CD14-positive monocyte (primary cell): ENCODE results near the gene NRG3. TPM values are rescaled to one million over a fixed set of nuclear protein-coding genes. Genes with fewer than 3 reads are reported as not detected.

Experiments
- DNase-seq, 3 donors: peaks; one replicate each; pipeline ENCODE4 v3.0.0-alpha.2; 2011 to 2022
- H2AFZ ChIP-seq: 2 replicates; pipeline ENCODE4 v1.6.0; 2012; ENCODE audit warnings: mild to moderate bottlenecking, low read depth, low read length, inconsistent platforms; ENCODE audit not compliant: insufficient read depth, poor library complexity, severe bottlenecking
- H3K27ac ChIP-seq, 2 donors: 1 replicate in 1 of 2; 2 replicates in 1 of 2; pipeline ENCODE4 v1.5.1; 2012 to 2013; ENCODE audit warnings: low read length in 2 of 2, control low read depth in 1 of 2, inconsistent platforms in 1 of 2, low read depth in 1 of 2, mild to moderate bottlenecking in 1 of 2
- H3K27me3 ChIP-seq, 2 donors: one replicate each; pipeline versions ENCODE4 v1.6.0 to v1.6.1; 2011 to 2013; ENCODE audit warnings: low read length in 2 of 2; ENCODE audit not compliant: control insufficient read depth in 2 of 2, insufficient read depth in 2 of 2
- H3K36me3 ChIP-seq, 2 donors: replicated peaks in 1 of 2; 1 replicate in 1 of 2; 2 replicates in 1 of 2; pipeline versions ENCODE4 v1.5.1 to v1.6.1; 2012 to 2013; ENCODE audit warnings: low read length in 2 of 2, control low read depth in 1 of 2, inconsistent platforms in 1 of 2, mild to moderate bottlenecking in 1 of 2; ENCODE audit not compliant: insufficient read depth in 2 of 2, control insufficient read depth in 1 of 2
- H3K4me1 ChIP-seq, 2 donors: 1 replicate in 1 of 2; 2 replicates in 1 of 2; pipeline versions ENCODE4 v1.5.1 to v1.6.1; 2012 to 2013; ENCODE audit warnings: low read length in 2 of 2, control low read depth in 1 of 2, inconsistent platforms in 1 of 2, mild to moderate bottlenecking in 1 of 2, moderate library complexity in 1 of 2; ENCODE audit not compliant: insufficient read depth in 2 of 2, control insufficient read depth in 1 of 2
- H3K4me2 ChIP-seq: replicated peaks from 2 replicates; pipeline ENCODE3; 2012; ENCODE audit warnings: low read length, moderate library complexity, mild to moderate bottlenecking; ENCODE audit not compliant: poor library complexity, severe bottlenecking; ENCODE audit errors: extremely low read depth
- H3K4me3 ChIP-seq, 3 experiments: fragments of 200-600 bp in 1 of 3; sonication (generic) in 1 of 3; replicated peaks in 1 of 3; 1 replicate in 2 of 3; 2 replicates in 1 of 3; pipeline ENCODE4 v1.5.1; 2011 to 2013; ENCODE audit warnings: low read length in 3 of 3, mild to moderate bottlenecking in 3 of 3, control low read depth in 2 of 3, low read depth in 2 of 3, inconsistent platforms in 1 of 3, moderate library complexity in 1 of 3
- H3K79me2 ChIP-seq: 2 replicates; pipeline ENCODE4 v1.6.0; 2012; ENCODE audit warnings: mild to moderate bottlenecking, control low read depth, inconsistent platforms, low read length, moderate library complexity; ENCODE audit not compliant: insufficient read depth
- H3K9ac ChIP-seq: 2 replicates; pipeline ENCODE4 v1.6.0; 2017; ENCODE audit warnings: low read length, mild to moderate bottlenecking; ENCODE audit not compliant: insufficient read depth, poor library complexity, severe bottlenecking
- H3K9me3 ChIP-seq, 2 donors: replicated peaks in 1 of 2; 1 replicate in 1 of 2; 2 replicates in 1 of 2; pipeline versions ENCODE4 v1.5.1 to v1.6.1; 2012 to 2013; ENCODE audit warnings: low read length in 2 of 2, control low read depth in 1 of 2; ENCODE audit not compliant: control insufficient read depth in 1 of 2, insufficient read depth in 1 of 2
- H4K20me1 ChIP-seq: 2 replicates; pipeline ENCODE4 v1.6.0; 2012; ENCODE audit warnings: mild to moderate bottlenecking, low read length, control low read depth, moderate library complexity; ENCODE audit not compliant: insufficient read depth
- H3K27ac Mint-ChIP-seq, 7 donors: one replicate each; pipeline ENCODE4 v1.8.0; 2020; ENCODE audit warnings: mild to moderate bottlenecking in 7 of 7, mixed read lengths in 7 of 7, moderate library complexity in 6 of 7, inconsistent platforms in 2 of 7
- H3K27me3 Mint-ChIP-seq, 3 donors: one replicate each; pipeline ENCODE4 v1.8.0; 2021 to 2022; ENCODE audit warnings: low read depth in 3 of 3, mild to moderate bottlenecking in 3 of 3, mixed read lengths in 3 of 3, moderate library complexity in 3 of 3, inconsistent platforms in 1 of 3
- H3K36me3 Mint-ChIP-seq, 2 donors: one replicate each; pipeline ENCODE4 v1.8.0; 2020; ENCODE audit warnings: mixed read lengths in 2 of 2, inconsistent platforms in 1 of 2, mild to moderate bottlenecking in 1 of 2
- H3K4me1 Mint-ChIP-seq: one replicate; pipeline ENCODE4 v1.8.0; 2020; ENCODE audit warnings: mild to moderate bottlenecking, mixed read lengths
- H3K4me3 Mint-ChIP-seq, 2 donors: one replicate each; pipeline ENCODE4 v1.8.0; 2020; ENCODE audit warnings: mild to moderate bottlenecking in 2 of 2, mixed read lengths in 2 of 2, moderate library complexity in 1 of 2
- H3K9me3 Mint-ChIP-seq, 7 donors: one replicate each; pipeline ENCODE4 v1.8.0; 2020 to 2022; ENCODE audit warnings: mixed read lengths in 7 of 7, mild to moderate bottlenecking in 6 of 7, moderate library complexity in 6 of 7, inconsistent platforms in 2 of 7
- CTCF ChIP-seq: fragments of 200-600 bp; IDR thresholded peaks from one replicate; pipeline ENCODE4 v1.8.0; 2022; ENCODE audit warnings: antibody characterized with exemption, mild to moderate bottlenecking
- WGBS: methylation state at CpG from one replicate; pipeline ENCODE4 v1.1.5; 2013; ENCODE audit warnings: missing lambda C conversion rate; ENCODE audit not compliant: insufficient coverage; 5-methylcytosine and 5-hydroxymethylcytosine counted together
- intact Hi-C, 2 donors: fragments of 100-400 bp; cut with micrococcal nuclease; formaldehyde crosslinking; loops; one replicate each; pipeline versions ENCODE4 v1.15.0 to v1.15.1; 2023
- polyA plus RNA-seq, 3 donors: library from polyadenylated mRNA; depleted of rRNA in 1 of 3; unstranded in 2 of 3; stranded (reverse) in 1 of 3; fragments of 300-500 nt in 2 of 3; fragments of >200 nt in 1 of 3; fragmentation: Illumina TruSeq in 2 of 3; gene quantifications; 1 replicate in 2 of 3; 2 replicates in 1 of 3; pipeline ENCODE4 v1.2.3, GENCODE V29; 2012 to 2021

Gene NRG3
- polyA plus RNA-seq, 3 donors, result not detected

GRCh38 chr10:82254237-82254636, 379.2 kb downstream of the NRG3 start:
- Mint-ChIP-seq H3K27ac (no peak overlapping the region), H3K4me3 (no peak overlapping the region), H3K4me1 (no peaks in the 10 kb centered on the region), H3K27me3 (no peaks in the 10 kb centered on the region), H3K9me3 (peaks cover 0 to 4% (median 0%) of the 10 kb centered on the region in 7 donors), H3K36me3 (no peaks in the 10 kb centered on the region)
- no peak overlapping the region for H2AFZ ChIP-seq
- H3K4me1 ChIP-seq, result no peaks in the 10 kb centered on the region
- peaks cover 6 to 7% of the 10 kb centered on the region in 2 donors for H3K9me3 ChIP-seq
- no peak overlapping the region for H3K9ac ChIP-seq
- H3K27ac ChIP-seq, result no peak overlapping the region
- H3K79me2 ChIP-seq, result no peaks in the 10 kb centered on the region
- no peaks in the 10 kb centered on the region for H3K27me3 ChIP-seq
- no peak for DNase-seq
- H3K4me3 ChIP-seq, result no peak overlapping the region
- H3K36me3 ChIP-seq, result no peaks in the 10 kb centered on the region
- intact Hi-C loops, result no loop called here
- H3K4me2 ChIP-seq, result no peak overlapping the region
- H4K20me1 ChIP-seq, result no peaks in the 10 kb centered on the region
- WGBS, result no CpG with 5 or more reads among the region's 1 CpG
- TF ChIP-seq CTCF, result no peak

- Histone ChIP-seq H3K27me3 (no peaks in the 10 kb centered on the region), H3K4me3 (no peak overlapping the region), H4K20me1 (no peaks in the 10 kb centered on the region), H3K9ac (no peak overlapping the region), H3K27ac (no peak overlapping the region), H2AFZ (no peak overlapping the region), H3K9me3 (peaks cover 5 to 6% of the 10 kb centered on the region in 2 donors), H3K79me2 (no peaks in the 10 kb centered on the region), H3K4me2 (no peak overlapping the region), H3K4me1 (no peaks in the 10 kb centered on the region), H3K36me3 (no peaks in the 10 kb centered on the region)
- H3K4me1 Mint-ChIP-seq, result no peaks in the 10 kb centered on the region
- H3K4me3 Mint-ChIP-seq, result no peak overlapping the region
- no peak for DNase-seq
- intact Hi-C loops, result no loop called here
- no peaks in the 10 kb centered on the region for H3K27me3 Mint-ChIP-seq
- 80% methylated on average over 1 of the region's 3 CpGs for WGBS
- H3K36me3 Mint-ChIP-seq, result no peaks in the 10 kb centered on the region
- no peak for TF ChIP-seq CTCF
- no peak overlapping the region for H3K27ac Mint-ChIP-seq
- H3K9me3 Mint-ChIP-seq, result peaks cover 0 to 4% (median 2%) of the 10 kb centered on the region in 7 donors
Observed at GRCh38 chr10:82256275-82256674, 381.3 kb downstream of the NRG3 start.
